GM11168 (cell line): ENCODE data around the gene MRPL48.
"Not testable (repeated sequence)": the region's sequence is repeated elsewhere in the genome, so short reads cannot be mapped to it uniquely, and the experiment has no call there.

Experiments
- in situ Hi-C: fragments of 300-500 bp; cut with MboI; formaldehyde crosslinking; loops from one replicate; pipeline ENCODE4 v1.12.0; 2022; ENCODE audit warnings: low sequenced_read_pairs; ENCODE audit not compliant: unreplicated experiment

MRPL48 gene

DNA sequence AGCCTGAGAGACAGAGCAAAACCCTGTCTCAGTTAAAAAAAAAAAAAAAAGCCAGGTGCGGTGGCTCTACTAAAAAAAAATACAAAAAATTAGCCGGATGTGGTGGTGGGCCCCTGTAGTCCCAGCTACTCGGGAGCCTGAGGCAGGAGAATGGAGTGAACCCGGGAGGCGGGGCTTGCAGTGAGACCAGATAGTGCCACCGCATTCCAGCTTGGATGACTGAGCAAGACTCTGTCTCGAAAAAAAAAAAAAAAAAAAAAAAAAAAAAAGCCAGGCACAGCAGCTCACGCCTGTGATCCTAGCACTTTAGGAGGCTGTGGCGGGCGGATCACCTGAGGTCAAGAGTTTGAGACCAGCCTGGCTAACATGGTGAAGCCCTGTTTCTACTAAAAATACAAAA, 92.8 kb downstream of the MRPL48 start:
- in situ Hi-C loops = not testable (repeated sequence)

DNA sequence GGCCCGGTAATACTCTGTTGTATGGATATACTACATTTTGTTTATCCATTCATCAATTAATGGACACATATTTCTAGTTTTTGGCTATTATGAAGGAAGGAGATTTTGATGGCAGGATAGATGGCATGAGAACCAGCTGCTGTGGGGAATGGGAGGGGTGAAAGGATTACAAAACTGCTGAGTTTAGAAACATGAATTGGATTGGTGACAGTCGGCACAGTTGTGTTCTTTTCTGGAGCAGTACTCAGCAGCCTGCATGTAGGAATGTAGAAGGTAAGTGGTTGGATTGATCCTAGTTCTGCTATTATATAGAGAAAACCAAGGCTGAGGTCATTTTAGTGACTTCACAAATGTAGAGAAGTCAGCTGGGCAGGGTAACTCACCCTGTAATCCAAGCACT, 96.2 kb downstream of the MRPL48 start:
- in situ Hi-C loops = no loop called here

DNA sequence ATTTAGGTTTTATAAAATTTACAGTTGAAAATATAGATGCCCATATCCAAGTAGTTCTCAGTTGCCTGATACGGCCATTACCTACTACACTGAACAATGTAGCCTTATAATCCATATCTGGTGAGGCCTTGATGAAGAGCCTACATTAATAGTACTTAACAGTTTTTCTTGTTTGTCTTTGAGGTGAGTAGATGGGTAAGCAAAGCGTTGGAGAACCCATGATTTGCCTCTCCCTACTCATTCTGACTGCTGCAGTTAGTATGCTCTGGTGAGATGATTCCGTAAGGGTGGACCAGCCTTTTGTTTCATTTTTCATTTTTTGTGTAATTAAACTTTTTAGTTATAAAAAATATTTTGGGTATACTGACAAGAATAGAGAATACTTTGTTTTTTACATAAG, 100.6 kb downstream of the MRPL48 start:
- in situ Hi-C loops = no loop called here

DNA sequence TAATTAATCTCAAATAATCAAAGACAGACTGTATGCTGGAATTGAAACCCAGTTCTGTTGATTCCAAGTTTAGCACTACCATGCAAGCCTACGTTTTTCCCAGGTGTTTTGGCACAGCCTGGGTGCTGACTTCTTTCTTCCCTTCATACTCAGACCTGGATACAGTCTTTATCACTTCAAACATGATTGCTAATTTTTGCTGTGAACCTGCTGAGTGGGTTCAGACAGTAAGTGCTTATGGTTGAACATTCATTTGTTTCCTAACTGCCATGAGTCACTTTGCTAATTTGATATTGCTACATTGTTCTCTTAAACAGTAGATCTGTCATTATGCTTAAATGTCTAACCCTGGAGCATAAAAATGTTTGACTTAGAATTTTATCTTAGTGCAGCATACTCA, 101.3 kb downstream of the MRPL48 start:
- in situ Hi-C loops = no loop called here

DNA sequence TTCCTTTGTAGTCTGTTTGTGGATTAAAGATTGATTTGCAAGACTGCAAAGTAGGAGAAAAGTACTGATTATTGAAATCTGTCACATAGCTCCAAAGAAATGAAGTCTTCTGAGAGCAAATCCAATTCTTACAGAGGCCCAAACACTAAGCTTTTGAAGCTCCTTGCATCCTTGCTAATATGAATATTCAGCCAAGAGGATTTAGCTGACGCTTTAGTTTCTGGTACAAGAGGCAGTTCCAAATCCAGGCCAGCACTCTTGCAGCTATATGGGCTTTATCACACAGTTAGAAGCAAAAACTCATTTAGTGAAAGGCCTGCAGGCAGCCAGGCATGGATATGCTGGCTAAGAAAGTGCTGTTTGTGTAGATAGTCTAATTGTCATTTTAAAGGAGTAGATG, 101.9 kb downstream of the MRPL48 start:
- in situ Hi-C loops = no loop called here

DNA sequence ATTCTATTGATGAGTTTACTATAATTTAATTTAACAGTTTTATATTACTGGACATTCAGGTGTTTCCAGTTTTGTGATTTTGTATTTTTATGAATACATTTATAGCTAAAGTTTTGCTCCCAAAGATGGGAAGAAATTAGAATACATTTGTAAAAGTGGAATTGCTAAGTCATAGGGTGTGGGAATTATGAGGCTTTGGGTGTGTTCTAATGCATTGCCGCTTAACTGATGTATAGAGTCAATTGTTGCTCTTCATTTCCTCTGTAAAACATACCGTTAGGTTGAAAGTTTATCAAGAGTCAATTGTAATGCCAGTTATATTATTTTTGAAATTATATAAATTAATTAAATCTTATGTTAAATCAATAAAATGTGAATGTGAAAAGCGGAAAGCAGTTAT, 105.4 kb downstream of the MRPL48 start:
- in situ Hi-C loops = no loop called here

DNA sequence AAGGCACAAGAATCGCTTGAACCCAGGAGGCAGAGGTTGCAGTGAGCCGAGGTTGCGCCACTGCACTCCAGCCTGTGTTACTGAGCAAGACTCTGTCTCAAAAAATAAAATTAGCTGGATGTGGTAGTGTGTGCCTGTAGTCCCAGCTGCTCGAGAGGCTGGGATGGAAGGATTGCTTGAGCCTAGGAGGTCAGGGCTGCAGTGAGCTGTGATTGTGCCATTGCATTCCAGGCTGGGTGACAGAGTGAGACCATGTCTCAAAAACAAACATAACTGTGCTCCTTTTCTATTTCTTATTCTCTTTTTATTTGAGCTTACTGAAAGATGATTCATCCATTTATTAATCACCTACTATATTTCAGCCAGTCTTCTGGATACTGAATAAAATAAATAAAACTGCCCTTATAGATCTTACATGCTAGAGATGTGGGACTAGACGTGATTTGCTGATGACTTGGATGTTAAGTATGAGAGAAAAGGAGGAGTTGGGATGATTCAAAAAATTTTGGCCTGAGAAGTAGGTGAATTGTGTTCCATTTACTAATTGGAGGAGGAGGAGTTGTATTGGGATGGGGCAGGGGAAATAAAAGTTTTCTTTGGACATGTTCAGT, 107.2 kb downstream of the MRPL48 start:
- in situ Hi-C loops = no loop called here

DNA sequence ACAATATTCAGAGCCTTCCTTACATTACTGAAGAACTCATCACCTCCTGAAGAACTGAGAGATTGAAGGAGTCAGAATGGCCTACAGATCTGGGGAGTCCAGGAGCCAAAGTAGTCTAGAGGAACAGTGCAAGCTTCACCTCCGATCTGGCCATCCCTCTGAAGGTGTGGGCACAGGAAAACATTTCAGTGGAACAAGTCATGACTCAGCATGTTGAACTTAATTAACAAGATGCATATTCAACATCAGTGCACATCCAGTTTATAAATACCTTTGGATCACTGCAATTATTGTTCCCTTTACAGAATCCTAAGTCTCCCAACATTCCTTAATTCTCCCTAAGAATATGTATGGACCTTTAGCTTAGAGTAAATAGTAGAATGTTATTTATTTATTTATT, 114.6 kb downstream of the MRPL48 start:
- in situ Hi-C loops = no loop called here

DNA sequence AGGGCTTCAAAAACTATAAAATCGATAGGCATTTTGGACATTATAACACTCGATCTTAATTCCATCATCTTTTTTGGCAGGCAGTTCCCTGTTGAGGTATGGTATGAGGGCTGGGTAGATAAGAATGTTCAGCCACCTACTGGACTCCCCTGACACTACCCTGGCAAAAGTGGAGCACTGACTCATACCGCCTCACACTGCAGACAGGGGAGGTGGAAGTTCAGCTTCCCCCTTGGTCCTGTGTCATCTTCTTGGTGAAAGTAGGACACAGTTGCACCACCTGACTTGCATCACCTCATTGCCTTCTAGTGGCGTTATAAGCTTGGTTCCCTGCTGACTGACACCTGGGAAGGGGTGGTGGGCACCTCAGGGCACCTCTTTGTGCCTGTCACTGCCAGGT, 119.5 kb downstream of the MRPL48 start:
- in situ Hi-C loops = no loop called here

DNA sequence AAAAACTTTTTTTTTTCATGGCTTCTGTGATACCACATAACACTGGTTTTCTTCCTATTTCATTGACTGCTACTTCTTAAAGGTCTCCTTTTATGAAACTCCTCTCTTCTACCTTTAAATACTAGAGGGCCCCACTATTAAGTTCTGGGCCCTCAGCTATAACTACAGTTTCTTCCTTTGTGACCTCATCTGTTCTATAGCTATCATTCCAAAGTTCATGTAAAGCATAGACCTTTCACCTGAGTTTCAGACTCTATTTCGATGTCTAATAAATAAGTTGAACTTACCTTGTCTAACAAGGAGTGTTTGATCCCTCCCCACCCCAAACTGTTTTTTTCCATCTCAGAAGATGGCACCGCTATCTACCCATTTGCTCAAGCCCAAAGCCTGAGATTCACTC, 124.4 kb downstream of the MRPL48 start:
- in situ Hi-C loops = no loop called here

DNA sequence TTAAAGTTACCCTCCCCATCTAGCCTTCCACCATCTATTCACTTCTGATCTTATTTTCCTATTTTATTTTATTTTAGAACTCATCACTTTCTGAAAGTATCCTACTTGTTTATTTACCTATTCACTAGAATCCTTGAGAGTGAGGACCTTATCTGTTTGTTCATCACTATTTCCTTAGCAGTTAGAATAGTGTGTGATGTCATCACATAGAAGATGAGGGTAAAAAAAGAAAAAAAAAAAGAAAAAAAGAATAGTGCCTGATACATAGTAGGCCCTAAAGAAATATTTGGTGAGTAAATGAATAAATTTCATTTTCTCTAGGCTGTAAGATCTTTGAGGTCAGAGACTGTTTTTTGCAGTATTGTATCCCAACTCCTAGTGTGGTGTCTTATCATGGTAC, 125.8 kb downstream of the MRPL48 start:
- in situ Hi-C loops = no loop called here

DNA sequence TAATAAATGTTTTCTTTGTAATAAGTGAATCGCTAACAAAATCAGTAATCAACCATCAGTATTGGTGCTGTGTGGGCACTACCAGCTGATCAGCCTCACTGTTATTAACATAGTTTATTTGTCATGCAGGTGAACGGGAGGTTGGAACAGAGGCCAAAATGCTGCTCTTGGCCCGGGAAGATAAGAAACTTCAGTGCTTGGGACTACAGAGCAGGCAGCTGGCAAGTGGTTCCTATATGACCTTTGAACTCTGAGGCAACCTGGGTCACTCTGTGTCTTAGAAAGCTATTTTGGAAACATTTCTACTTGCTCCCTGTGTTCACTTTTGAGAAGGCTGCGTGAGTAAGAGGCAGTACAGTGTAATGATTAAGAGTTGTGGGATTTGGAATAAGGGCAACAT, 126.6 kb downstream of the MRPL48 start:
- in situ Hi-C loops = no loop called here
